Activated CD4-positive, alpha-beta T cell treated with anti-CD3 and anti-CD28 coated beads for 1 hour (primary cell): ENCODE results near the gene COL6A1.
"Not testable (repeated sequence)": the region's sequence is repeated elsewhere in the genome, so short reads cannot be mapped to it uniquely, and the experiment has no call there.

Source experiments
- DNase-seq: peaks from one replicate; pipeline ENCODE4 v3.0.0-alpha.2; 2020

Gene COL6A1

GRCh38 chr21:45945066-45945867, 36.3 kb upstream of the COL6A1 start:
- DNase-seq, result no peak

DNA sequence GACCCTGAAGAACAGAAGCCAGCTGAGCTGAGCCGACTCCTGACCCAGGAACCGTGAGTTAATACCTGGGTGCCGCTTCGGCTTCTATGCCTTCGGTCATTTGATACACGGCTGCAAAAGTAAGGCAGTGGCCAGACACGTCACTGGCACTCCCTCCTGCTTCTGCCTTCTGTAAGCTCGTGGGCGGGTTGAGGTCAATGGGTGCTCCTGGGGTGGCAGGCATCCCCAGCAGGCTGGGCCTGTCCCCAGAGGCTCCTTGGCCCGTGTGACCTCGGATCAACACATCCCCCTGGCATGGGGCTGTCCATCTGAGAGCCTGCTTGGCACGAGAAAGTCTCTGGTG, 35.7 kb upstream of the COL6A1 start:
- DNase-seq, result no peak

GRCh38 chr21:45947296-45947695, 34.3 kb upstream of the COL6A1 start:
- no peak for DNase-seq

- no peak for DNase-seq
Observed at GRCh38 chr21:45947716-45948255, 33.8 kb upstream of the COL6A1 start.

DNA sequence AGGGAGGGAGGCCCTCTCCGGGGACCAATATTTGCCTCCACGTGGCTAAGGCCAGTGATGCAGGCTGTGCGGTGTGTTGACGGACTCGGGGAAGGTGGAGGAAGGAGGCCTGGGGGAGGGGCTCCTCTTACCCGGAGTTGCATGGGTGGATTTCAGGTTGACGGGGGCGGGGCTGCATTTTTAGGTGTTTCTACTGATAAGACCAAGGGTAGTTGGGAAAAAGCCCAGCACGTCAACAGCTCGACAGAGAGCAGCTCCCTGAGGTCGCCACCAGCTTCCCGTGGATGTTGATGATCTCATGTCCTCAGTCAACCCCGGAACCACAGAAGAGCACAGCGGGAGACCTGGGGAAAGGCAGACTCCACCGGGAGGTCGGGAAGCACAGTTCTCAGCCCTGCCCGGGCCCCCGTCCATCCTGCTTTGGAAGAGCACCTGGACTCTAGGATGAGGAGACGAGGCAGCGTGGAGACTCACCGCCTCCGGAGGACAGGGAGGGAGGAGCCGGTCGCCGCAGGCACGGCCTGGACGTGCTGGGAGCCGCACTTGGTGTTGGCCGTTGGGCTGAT, 32.9 kb upstream of the COL6A1 start:
- DNase-seq, result no peak

- no peak for DNase-seq
Observed at GRCh38 chr21:45949928-45950739, 31.4 kb upstream of the COL6A1 start.

- DNase-seq, result no peak
Observed at GRCh38 chr21:45950740-45951515, 30.6 kb upstream of the COL6A1 start.

DNA sequence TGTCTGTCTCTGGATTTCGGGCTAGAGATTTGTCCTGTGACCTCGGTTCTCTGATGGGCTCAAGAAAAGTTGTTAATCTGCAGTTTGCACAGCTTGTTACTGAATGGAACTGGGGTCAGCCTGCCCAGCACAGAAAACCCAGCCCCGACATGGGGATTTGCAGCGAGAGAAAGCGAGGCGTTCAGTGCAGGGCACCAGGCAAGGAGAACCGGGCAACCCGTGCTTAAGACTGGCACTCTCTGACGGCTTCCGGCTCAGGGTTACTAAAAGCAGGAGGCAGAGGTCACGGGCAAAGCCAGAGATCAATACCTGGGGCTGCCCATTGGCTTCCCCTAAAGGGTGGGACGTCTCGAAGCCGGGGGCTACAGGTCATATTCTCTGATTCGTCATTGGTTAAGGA, 29.9 kb upstream of the COL6A1 start:
- DNase-seq, result no peak

DNA sequence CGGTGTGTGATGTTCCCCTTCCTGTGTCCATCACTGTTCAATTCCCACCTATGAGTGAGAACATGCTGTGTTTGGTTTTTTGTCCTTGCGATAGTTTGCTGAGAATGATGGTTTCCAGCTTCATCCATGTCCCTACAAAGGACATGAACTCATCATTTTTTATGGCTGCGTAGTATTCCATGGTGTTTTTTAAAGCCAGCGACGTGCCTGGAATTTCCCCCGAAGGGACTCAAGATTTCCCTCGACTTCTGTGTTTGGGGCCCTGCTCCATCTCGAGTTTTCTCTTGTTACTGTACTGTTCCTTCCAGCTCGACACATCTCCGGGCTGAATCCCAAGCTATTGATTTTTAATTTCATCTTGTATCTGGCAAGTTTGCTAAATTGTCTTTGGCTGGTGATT, 29.0 kb upstream of the COL6A1 start:
- DNase-seq, result not testable (repeated sequence)

DNA sequence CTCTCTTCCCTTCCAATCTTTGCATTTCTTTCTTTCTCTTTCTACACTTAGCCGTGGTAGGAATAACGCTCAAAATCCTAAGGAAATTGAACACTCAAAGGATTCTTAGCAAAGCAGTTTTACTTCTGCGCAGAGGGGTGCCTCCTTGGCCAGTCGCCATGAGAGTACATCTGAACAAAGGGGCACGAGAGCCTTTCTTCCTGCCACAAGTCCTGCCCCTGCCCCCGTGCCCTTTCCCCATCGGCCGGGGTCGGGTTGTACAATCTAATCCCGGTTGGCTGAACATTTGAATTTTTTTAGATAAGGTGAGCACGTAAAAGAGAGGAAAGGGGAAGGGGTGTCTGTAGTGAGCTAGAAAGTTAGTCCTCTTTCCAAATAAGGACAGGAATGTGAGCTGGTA, 28.6 kb upstream of the COL6A1 start:
- no peak for DNase-seq

DNA sequence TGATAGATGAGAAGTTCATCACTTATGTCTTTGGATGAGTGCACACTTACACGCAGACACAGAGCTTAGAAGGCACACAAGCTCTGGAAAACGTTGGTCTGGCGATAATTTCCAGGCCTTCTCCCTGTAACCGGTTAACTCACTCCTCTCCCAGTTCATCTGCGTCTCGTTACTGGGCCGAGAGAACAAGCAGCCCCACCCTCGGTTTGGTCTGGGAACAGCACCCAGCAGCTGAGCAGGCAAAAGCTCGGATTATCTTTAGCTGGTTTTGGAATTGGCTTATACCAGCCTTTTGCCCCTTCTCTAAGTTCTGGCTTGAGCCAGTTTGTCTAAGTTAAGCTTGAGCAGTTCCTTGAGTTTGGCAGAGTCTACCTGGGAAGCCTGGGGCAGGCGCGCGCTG, 27.3 kb upstream of the COL6A1 start:
- DNase-seq, result no peak

DNA sequence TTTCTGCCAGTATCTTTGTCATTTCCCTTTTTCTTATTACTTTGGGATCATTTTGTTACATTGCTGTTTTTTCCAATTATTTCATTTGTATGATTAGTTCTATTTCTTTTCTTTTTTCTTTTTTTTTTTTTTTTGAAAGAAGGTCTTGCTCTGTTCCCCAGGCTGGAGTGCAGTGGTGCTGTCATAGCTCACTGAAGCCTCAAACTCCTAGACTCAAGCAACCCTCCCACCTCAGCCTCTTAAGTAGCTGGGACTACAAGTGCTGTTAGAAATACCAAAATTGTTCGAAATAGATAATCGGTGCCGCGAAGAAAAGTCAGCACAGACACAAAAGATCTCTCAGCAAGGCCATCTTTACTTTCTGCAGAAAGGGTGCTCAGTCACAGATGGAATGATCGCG, 26.6 kb upstream of the COL6A1 start:
- DNase-seq, result no peak

DNA sequence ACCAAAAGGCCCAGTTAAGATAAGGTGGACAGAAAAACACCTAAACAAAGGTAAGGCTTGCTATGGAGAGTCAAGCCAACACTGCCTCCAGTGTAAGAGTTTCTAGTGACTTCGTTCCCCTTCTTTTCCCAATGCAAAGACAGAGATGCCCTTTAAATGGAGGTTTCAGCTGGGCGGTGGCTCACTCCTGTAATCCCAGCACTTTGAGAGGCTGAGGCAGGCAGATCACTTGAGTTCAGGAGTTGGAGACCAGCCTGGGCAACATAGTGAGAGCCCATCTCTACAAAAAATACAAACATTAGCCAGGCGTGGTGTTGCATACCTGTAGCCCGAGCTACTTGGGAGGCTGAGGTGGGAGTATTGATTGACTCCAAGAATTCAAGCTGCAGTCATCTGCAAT, 24.0 kb upstream of the COL6A1 start:
- DNase-seq, result no peak

DNA sequence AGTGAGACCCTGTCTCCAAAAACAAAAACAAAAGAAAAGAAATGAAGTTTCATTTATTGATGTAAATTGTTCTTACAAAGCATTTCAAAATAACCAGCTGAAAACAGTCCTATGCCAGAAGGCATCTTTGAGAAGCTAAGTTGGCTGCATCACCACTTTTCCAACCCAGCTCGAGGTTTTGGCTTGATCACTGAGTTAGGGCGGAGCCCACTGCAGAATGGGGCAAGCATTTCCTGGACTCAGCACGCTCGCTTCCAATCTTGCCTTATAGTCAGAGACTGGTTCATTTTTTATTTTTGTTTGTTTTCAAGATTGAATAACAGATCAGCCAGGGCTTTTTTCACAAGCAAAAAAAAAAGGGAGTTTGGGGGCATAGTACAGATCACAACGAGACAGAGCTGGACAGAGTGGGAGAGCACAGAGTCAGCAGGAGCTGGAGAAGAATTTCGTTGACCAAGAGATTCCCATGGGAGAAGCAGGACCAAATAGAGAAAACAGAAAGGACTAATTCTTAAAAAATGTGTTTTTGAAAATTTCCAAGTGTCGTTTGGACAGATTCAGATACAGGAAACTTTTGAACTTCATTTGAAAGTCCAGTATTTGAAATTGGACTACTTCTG, 23.5 kb upstream of the COL6A1 start:
- DNase-seq, result no peak

DNA sequence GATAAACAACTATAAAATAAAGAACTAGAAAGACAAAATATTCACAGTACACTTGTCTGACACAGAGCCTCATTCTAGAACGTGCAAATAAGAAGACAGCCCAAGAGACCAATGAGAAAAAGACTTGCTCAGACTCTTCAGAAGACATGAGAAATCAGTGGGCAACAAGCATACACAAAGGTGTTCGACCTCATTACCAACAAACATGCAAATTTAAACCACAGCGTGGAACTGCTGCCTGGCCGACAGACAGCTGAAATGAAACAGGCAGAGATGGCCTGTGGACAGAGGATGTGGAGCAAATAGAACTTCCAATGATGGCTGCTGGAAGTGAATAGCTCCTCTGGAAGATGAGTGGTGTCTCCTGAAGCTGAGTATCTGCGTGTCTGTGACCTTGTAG, 22.4 kb upstream of the COL6A1 start:
- DNase-seq, result no peak

DNA sequence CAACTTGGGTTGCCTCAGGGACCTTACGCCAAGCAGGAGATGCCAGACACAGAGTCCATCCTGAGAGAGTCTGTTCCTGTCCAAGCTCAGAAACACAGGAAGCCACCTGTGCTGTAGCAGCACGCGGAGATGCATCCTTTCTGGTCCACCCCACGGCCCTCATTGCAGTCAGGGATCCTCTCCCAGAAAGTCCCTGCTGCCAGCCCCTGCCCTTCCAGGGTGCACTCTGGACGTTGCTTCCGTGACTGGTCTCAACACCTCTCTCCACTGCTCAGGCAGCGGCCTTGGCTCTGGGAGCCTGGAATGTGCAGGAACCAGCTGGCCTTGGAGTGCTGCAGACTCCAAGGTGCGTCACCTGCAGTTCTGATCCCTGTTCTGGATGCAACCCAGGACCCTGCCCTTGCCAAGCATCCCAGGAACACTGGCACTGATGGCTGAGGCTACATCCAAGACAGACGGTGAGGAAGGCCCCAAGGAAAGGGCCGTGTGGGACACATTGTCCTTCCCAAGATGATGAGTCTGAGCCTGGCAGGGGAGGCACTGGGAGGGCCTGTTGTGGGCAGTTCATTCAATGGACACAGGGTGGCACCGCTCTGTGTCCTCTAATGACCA, 21.7 kb upstream of the COL6A1 start:
- DNase-seq, result no peak

DNA sequence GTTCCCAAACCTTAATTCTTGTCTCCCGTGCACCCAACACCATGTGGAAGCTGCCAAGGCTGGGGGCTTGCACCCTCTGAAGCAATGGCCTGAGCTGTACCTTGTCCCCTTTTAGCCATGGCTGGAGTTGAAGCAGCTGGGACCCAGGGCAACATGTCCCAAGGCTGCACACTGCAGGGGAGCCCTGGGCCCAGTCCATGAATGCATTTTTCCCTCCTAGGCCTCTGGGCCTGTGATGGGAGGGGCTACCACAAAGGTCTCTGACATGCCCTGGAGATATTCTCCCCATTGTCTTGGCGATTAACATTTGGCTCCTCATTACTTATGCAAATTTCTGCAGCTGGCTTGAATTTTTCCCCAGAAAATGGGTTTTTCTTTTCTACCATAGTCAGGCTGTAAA, 20.2 kb upstream of the COL6A1 start:
- DNase-seq, result not testable (repeated sequence)

GRCh38 chr21:45962531-45963231, 18.9 kb upstream of the COL6A1 start:
- no peak for DNase-seq

- DNase-seq, result no peak
Observed at GRCh38 chr21:45963232-45963570, 18.4 kb upstream of the COL6A1 start.

DNA sequence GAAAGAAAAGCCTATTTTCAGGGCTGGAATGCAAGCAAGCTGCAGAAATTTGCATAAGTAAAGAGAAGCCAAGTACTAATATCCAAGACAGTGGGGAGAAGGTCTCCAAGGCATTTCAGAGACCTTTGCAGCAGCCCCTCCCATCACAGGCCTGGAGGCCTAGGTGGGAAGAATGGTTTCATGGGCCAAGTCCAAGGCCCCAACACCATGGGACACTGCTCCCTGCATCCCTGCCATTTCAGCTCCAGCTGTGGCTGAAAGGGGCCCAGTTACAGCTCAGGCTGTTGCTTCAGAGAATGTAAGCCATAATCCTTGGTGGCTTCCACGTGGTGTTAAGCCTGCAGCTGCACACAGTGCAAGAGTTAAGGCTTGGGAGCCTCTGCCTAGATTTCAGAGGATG, 16.9 kb upstream of the COL6A1 start:
- no peak for DNase-seq

GRCh38 chr21:45965084-45965809, 16.3 kb upstream of the COL6A1 start:
- DNase-seq, result no peak
